GM10266 (cell line): ENCODE data around the gene DHCR24.
"Not testable (repeated sequence)": the region's sequence is repeated elsewhere in the genome, so short reads cannot be mapped to it uniquely, and the experiment has no call there.

ENCODE experiments used
- DNase-seq: peaks from one replicate; pipeline ENCODE4 v3.0.0; 2012; ENCODE audit errors: extremely low spot score
- TF ChIP-seq, protein P1 (sequence below): IDR thresholded peaks from 2 replicates; pipeline ENCODE4 v1.5.1; 2012; ENCODE audit warnings: mild to moderate bottlenecking, low read depth; ENCODE audit not compliant: control insufficient read depth, insufficient read depth; ENCODE audit errors: missing control alignments

Gene DHCR24

DNA sequence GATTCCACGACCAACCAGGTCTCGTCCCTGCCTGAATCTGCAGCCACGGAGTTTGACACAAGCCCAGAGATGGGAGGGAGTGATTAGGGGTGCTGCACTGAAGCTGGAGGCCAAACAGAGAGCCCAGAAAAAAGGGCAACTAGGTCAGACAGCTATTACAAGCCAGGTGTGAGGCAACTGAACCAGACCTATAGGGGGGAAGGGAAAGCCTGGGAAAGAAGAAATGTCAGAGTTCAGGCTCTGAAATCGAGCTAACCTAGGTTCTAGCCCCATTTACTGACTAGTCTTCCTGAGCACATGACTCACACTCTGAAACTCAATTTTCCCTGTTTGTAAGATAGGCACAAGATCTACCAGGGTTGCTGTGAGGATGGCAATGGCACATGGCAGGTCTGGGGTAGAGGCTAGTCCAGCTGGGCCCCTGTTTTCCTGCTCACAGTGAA, 1.7 kb downstream of the DHCR24 start:
- TF ChIP-seq, protein P1, sequence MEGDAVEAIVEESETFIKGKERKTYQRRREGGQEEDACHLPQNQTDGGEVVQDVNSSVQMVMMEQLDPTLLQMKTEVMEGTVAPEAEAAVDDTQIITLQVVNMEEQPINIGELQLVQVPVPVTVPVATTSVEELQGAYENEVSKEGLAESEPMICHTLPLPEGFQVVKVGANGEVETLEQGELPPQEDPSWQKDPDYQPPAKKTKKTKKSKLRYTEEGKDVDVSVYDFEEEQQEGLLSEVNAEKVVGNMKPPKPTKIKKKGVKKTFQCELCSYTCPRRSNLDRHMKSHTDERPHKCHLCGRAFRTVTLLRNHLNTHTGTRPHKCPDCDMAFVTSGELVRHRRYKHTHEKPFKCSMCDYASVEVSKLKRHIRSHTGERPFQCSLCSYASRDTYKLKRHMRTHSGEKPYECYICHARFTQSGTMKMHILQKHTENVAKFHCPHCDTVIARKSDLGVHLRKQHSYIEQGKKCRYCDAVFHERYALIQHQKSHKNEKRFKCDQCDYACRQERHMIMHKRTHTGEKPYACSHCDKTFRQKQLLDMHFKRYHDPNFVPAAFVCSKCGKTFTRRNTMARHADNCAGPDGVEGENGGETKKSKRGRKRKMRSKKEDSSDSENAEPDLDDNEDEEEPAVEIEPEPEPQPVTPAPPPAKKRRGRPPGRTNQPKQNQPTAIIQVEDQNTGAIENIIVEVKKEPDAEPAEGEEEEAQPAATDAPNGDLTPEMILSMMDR, result no peak
- no peak for DNase-seq

DNA sequence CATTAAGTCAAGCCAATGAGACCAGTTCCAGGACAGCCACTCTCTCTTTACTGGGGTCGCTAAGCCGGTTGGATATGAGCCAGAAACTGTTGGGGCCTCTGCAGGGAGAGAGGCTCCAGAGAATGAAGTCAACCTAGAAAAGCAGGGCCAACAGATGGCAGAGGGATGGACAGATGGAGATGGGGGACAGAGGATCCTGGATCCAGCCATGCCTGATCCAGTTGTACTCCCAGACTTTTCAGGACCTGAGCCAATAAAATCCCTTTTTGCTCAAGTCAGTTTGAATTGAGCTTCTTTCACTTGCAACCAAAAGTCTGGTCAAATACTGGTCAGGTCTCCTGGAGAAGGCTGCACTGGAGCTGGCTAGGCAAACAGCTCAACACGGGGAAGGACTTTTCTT, 2.2 kb downstream of the DHCR24 start:
- no peak for DNase-seq
- TF ChIP-seq, protein P1, result no peak

DNA sequence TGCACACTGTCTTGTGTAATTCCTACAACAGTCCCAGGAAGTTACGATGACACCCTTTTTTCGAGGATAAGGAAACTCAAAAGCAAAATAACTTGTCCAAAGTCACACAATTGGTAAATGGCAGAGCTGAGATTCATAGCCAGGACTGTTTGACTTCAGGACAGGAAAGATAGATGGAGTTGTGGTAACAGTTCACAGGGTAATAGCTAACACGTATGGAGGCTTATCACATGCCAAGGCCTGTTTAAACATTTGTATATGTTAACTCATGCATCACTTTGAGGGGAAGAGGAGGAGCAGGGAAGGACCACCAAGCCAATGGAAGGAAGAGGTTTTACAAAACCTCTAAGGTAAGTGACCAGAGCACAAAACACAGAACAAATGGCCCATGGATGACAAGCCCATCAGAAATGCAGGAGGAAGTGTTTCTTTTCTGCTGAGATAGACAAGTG, 2.8 kb downstream of the DHCR24 start:
- TF ChIP-seq, protein P1, result no peak
- DNase-seq, result no peak

DNA sequence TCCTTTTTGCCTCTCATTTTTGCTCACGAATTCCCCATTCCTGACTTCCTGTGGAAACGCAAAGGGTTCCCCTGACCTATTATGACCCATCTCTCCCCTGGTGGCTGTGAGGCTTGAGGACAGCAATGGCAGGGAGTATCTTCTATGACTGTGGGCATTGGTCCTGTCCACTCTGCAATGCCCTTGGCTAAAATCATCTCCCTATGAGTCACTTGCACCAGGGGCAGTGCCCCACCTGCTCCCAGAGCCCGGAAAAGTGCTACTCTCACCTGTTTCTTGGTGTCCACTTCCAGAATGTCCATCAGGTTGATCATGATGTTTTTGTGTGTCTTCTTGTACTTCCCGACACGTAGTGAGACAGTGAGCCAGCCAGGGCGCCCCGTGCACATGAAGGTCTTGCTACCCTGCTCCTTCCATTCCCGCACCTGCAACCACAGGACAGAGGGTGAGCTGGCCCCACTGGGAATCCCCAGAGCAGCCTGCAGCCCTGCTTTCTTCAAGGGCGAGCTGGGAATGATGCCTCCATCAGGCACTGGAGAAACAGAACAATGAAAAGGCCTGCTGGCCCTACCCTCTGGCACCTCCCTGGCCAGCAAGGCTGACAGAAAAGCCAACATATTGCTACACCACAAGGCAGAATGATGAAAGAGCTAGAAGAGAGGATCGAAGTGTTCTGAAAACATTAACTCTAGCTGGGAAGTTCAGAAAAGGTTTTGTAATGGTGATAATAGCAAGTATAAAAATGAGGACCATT, 3.5 kb downstream of the DHCR24 start:
- DNase-seq, result no peak
- TF ChIP-seq, protein P1, result no peak

DNA sequence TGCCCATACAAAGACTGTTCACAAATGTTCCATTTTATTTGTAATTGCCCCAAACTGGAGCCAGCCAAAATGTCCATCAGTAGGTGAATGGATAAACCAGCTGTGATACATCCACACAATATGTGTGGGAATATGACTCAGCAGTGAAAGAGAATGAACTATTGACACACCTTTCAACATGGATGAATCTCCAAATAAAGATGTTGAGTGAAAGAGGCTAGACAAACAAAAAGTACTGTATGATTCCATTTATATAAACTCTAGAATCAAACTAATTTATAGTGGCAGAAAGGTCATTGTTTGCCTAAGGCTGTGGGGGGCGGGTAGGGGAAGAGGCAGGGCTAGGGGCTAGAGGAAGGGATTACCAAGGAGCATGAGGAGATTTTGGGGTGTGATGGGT, 4.5 kb downstream of the DHCR24 start:
- DNase-seq, result no peak

DNA sequence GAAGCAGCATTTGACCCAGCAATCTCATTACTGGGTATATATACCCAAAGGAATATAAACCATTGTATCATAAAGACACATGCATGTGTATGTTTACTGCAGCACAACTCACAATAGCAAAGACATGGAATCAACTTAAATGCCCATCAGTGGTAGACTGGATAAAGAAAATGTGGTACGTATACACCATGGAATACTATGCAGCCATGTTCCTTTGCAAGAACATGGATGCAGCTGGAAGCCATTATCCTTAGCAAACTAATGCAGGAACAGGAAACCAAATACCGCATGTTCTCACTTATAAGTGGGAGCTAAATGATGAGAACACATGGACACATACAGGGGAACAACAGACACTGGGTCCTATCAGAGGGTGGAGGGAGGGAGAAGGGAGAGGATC, 5.4 kb downstream of the DHCR24 start:
- DNase-seq, result not testable (repeated sequence)

More for the DNA sequence above, 4.5 kb downstream of the DHCR24 start:
- TF ChIP-seq, protein P1, result no peak

DNA sequence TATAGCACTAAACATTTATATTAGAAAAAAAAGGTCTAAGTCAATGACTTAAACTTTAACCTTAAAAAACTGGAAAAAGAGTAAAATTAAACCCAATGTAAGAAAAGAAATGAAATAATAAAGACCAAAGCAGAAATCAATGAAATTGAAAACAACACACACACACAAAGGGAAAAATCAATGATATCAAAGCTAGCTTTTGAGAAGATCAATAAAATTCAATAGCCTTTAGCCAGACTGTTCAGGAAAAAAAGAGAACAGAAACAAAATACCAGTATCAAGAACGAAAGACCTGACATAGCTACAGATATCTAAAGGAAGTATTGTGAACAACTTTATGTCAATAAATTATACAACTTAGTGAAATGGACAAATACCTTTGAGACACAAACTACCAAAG, 7.1 kb downstream of the DHCR24 start:
- DNase-seq, result no peak
- TF ChIP-seq, protein P1, result no peak
